Measurements from ENCODE around the gene PLAGL1.

GRCh38 chr6:143934867-143935266 lies 73.2 kb downstream of the PLAGL1 start:
- TF ChIP-seq CTCF (conservative IDR thresholded peaks at IDR 0.05; ENCODE audit: low read depth, low read length): no peak
- TF ChIP-seq EZH2 (IDR thresholded peaks at IDR 0.05; ENCODE audit: borderline replicate concordance, low read depth, low read length, poor library complexity, severe bottlenecking): no peak

Measured in A673 (cell line).